Measurements from ENCODE around the gene PPP1R27. TPM values are rescaled to one million over a fixed set of nuclear protein-coding genes. Genes with fewer than 3 reads are reported as not detected.

The PPP1R27 gene
- total and polyA plus RNA-seq, 2 donors (not counting 3 experiments of a cell fraction or from before 2014, with no cell fraction given), result not detected

DNA sequence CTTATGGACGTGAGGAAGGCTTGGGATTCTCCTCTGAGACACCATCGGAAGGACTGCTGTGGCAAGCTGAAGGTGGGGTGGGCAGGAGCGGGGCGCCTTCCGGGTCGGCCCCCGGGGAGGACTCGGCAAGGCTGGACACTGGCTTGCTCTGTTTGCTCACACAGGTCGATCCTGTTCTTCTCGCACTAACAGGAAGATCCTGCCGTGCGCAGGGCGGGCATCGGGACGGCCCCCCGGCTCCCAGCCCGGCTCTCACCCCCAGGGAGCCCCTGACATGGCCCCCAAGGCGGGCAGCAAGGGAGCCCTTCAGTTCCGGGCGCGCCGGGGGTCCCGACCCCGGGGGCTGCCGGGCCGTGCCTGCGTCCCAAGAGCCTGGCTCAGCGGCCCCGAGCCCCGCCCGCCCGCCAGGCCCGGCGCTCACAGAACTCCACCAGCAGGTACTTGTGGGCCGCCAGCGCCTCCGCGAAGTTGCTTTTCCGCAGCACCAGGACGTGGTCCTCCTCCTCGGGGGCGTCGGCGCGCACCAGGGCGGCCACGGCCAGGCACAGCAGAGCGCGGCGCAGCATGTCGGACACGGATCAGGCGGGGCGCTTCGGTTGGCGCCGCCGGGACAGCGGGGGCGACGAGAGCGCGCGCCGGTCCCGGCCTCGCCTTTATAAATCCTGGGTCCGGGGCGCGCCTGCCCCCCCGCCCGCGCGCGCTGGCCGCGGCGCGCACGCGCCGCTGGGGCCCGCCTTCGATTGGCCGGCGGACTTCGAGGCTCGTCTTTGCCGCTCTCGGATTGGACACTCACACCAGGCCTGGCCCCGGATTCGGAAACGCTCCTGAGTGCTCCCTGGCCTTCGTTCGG, 25.3 kb upstream of the PPP1R27 start, which contains the start of gene P4HB:
TSS of gene P4HB (minus strand) at position 630 of the 850 bp plus-strand sequence. CDS start at position 566, 64 bp downstream.
- DNase-seq (ENCODE audit: low read depth, low spot score), result peak; percentile 39
- Histone ChIP-seq H3K4me3 (replicated peaks in 1 of 3; ENCODE audit: insufficient read depth in 1 of 3, low read depth in 1 of 3, low read length in 3 of 3) (peak within 1 kb of the TSS; percentile 60 to 97 (median 76)), H3K27me3 (ENCODE audit: control insufficient read depth in 2 of 2, insufficient read depth in 2 of 2, low read length in 2 of 2) (no peaks in the 10 kb centered on the region), H3K79me2 (ENCODE audit: control insufficient read depth, insufficient read depth, low read length) (peaks cover 46% of the 10 kb centered on the region), H3K27ac (ENCODE audit: insufficient read depth, low read depth, low read length) (peak within 1 kb of the TSS; percentile 80), H3K9me1 (replicated peaks; ENCODE audit: control insufficient read depth, extremely low read depth, insufficient read depth, low read length) (no peaks in the 10 kb centered on the region), H3K9ac (replicated peaks; ENCODE audit: extremely low read depth, insufficient read depth, low read length) (peak within 1 kb of the TSS; percentile 84), H3K9me3 (replicated peaks; ENCODE audit: control insufficient read depth, insufficient read depth, low read length) (no peaks in the 10 kb centered on the region), H2AFZ (ENCODE audit: low read depth, low read length) (no peak within 1 kb of the TSS), H3K4me1 (ENCODE audit: control insufficient read depth, extremely low read depth, insufficient read depth, low read length) (peaks cover 20% of the 10 kb centered on the region), H3K4me2 (ENCODE audit: insufficient read depth, low read length) (peak within 1 kb of the TSS; percentile 66), H3K36me3 (ENCODE audit: control insufficient read depth in 2 of 2, extremely low read depth in 1 of 2, insufficient read depth in 2 of 2, low read length in 2 of 2) (peaks cover 3 to 21% of the 10 kb centered on the region in 2 experiments), H4K20me1 (replicated peaks; ENCODE audit: control insufficient read depth, extremely low read depth, insufficient read depth, low read length) (no peaks in the 10 kb centered on the region)
- dilution Hi-C loops (cut with MboI; ENCODE audit: extremely low pct_ligation_motif_present, low sequenced_read_pairs) (no loop called here), intact Hi-C loops (cut with micrococcal nuclease) (loop anchor here (1.0 to 2.0 kb wide), 4 partner anchors 31 to 163 kb away; partner anchors contain the start of genes ALYREF, ANAPC11, CENPX and LRRC45)
- no TSS peak for BruUV-seq (replicated peaks)
- ChIA-PET POLR2A (no interaction called here), CTCF (interaction anchor here (1.0 kb wide), 1 partner anchor 38 kb away, joined by 3 read pairs; no protein-coding TSS in a partner anchor)
- TF ChIP-seq, protein P1, sequence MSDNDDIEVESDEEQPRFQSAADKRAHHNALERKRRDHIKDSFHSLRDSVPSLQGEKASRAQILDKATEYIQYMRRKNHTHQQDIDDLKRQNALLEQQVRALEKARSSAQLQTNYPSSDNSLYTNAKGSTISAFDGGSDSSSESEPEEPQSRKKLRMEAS (IDR thresholded peaks at IDR 0.05; ENCODE audit: insufficient read depth, insufficient read length), result peak; percentile 3
- TF ChIP-seq, protein P2, sequence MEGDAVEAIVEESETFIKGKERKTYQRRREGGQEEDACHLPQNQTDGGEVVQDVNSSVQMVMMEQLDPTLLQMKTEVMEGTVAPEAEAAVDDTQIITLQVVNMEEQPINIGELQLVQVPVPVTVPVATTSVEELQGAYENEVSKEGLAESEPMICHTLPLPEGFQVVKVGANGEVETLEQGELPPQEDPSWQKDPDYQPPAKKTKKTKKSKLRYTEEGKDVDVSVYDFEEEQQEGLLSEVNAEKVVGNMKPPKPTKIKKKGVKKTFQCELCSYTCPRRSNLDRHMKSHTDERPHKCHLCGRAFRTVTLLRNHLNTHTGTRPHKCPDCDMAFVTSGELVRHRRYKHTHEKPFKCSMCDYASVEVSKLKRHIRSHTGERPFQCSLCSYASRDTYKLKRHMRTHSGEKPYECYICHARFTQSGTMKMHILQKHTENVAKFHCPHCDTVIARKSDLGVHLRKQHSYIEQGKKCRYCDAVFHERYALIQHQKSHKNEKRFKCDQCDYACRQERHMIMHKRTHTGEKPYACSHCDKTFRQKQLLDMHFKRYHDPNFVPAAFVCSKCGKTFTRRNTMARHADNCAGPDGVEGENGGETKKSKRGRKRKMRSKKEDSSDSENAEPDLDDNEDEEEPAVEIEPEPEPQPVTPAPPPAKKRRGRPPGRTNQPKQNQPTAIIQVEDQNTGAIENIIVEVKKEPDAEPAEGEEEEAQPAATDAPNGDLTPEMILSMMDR (IDR thresholded peaks at IDR 0.05; ENCODE audit: extremely low read depth in 1 of 2, insufficient read depth in 1 of 2, low read depth in 1 of 2, low read length in 2 of 2), result no peak
- TF ChIP-seq JUN (IDR thresholded peaks at IDR 0.05; ENCODE audit: borderline replicate concordance, insufficient read depth, insufficient read length, low read depth), result no peak
- TF ChIP-seq FOS (IDR thresholded peaks at IDR 0.05; ENCODE audit: borderline replicate concordance, insufficient read depth, low read length), result no peak
- TF ChIP-seq MYC (IDR thresholded peaks at IDR 0.05; ENCODE audit: low read depth, low read length), result no peak
- TF ChIP-seq POLR2A (IDR thresholded peaks at IDR 0.05; ENCODE audit: low read depth, low read length), result peak; percentile 93
- peak; percentile 98 for TF ChIP-seq POLR2AphosphoS5 (IDR thresholded peaks at IDR 0.05; ENCODE audit: insufficient read depth, low read depth, low read length)
- peak; percentile 31 for FAIRE-seq

Measured in endothelial cell of umbilical vein (primary cell).